GM20000 (cell line): ENCODE results near the gene LMO7.
"Not testable (repeated sequence)": the region's sequence is repeated elsewhere in the genome, so short reads cannot be mapped to it uniquely, and the experiment has no call there.

Experiments used
- DNase-seq: peaks from one replicate; pipeline ENCODE4 v3.0.0; 2012; ENCODE audit warnings: low spot score
- CTCF ChIP-seq: IDR thresholded peaks from 2 replicates; pipeline ENCODE4 v1.5.1; 2012; ENCODE audit warnings: mild to moderate bottlenecking, control low read depth; ENCODE audit errors: extremely low read depth, missing control alignments

LMO7 gene

GRCh38 chr13:75785130-75785529, 149.0 kb downstream of the LMO7 start:
- no peak for DNase-seq
- TF ChIP-seq CTCF = no peak

- TF ChIP-seq CTCF = no peak
- DNase-seq = no peak
Measured at GRCh38 chr13:75787249-75787928, 151.3 kb downstream of the LMO7 start.

GRCh38 chr13:75788481-75788981, 152.4 kb downstream of the LMO7 start:
- no peak for TF ChIP-seq CTCF
- no peak for DNase-seq

- DNase-seq = no peak
- no peak for TF ChIP-seq CTCF
Measured at GRCh38 chr13:75789451-75790197, 153.5 kb downstream of the LMO7 start.

- DNase-seq = no peak
Measured at GRCh38 chr13:75790198-75790970, 154.3 kb downstream of the LMO7 start.

GRCh38 chr13:75792526-75793187, 156.5 kb downstream of the LMO7 start:
- no peak for TF ChIP-seq CTCF
- no peak for DNase-seq

More at GRCh38 chr13:75790198-75790970, 154.3 kb downstream of the LMO7 start:
- TF ChIP-seq CTCF = no peak

GRCh38 chr13:75793188-75793567, 157.0 kb downstream of the LMO7 start:
- not testable (repeated sequence) for DNase-seq
